Fibroblast of skin of back (primary cell): ENCODE results near the gene CA10.

Experiments
- DNase-seq: peaks from one replicate; pipeline ENCODE4 v3.0.0-alpha.2; 2013

The CA10 gene

GRCh38 chr17:51814521-51814920, 344.0 kb downstream of the CA10 start:
- DNase-seq, result no peak

- DNase-seq, result no peak
Observed at GRCh38 chr17:51813784-51814174, 344.7 kb downstream of the CA10 start.

DNA sequence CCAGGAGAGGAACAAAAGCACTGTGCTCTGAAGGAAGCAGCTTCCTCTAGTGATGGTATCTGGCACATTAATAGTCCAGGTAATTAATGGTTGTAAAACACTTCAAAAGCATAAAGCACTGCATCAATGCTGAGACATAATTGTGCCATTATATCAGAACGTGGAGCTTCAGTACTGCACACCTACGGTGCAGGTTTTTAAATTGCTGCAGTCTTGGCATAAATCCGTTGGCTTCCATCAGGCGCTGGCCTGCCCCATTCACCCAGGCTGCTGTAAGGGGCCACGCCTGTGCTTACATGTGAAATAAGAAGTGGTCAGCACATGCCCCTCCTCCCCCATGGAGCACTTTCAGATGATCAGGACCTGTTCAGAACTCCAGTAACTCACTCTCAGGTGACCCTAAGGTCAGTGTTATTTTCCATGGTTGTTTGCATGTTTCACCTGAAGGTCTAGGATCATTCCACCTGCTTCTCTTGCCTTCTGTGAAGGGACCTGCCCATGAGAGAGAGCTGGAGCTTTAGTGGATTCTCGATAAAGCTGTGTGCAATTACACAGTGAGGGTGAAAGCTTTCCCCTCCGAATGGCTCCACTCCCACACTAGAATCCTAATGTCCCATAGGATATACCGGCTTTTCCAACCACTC, 345.3 kb downstream of the CA10 start:
- no peak for DNase-seq

- no peak for DNase-seq
Observed at GRCh38 chr17:51807460-51807859, 351.1 kb downstream of the CA10 start.

DNA sequence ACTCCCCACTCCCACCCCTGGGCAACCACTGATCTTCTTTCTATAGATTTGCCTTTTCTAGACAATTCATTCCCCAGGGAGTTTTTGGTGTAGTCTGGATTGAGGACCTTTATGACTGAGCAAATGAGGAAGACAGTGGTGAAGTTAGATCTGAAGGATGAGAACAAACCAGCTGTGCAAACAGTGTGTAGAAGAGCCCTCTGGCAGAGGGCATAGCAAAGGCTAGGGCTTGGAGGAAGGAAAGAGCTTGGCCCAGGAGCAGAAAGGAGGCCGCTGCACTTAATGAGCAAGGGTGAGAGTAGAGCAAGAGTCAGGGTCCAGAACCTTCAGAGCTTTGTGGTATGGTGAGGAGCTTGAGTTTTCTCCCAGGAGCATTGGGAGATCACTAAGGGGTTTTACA, 352.7 kb downstream of the CA10 start:
- no peak for DNase-seq

DNA sequence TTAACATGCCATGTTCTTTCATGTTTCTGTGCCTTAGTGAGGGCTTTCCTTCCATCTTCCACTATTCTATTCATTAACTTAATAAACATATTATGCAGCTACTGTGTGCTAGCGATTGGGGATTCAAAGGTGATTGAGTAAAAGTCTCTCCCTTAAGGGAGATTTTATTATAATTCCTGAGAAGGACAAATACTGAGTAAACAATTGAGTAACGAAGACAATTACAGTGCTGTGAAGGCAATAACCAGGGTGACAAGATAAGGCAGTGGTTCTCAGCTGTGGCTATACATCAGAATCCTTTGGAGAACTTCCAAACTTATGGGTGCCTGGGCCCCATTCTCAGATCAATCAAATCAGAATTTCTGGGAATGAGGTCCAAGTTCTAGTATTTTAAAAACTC, 353.3 kb downstream of the CA10 start:
- DNase-seq, result no peak

DNA sequence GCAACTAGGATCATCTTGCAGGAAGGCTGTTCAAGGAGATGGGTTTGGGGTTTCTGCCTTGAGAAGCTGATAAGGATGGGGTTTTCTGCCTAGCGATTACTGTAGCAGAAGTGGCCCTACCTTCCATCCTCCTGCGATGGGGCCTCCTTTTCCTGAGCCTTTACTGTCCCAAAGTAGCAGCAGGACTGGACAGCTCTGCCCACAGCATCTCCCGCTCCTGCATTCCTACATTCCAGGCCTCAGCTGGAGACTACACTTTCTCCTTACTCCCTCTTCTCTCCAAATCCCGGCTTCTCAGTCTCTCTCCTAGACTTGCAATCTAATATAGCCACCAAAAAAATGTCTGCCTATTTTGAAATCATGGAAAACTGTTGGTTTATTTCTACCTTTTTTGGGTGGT, 355.4 kb downstream of the CA10 start:
- no peak for DNase-seq

- no peak for DNase-seq
Observed at GRCh38 chr17:51802544-51802943, 356.0 kb downstream of the CA10 start.

GRCh38 chr17:51801626-51802025, 356.9 kb downstream of the CA10 start:
- no peak for DNase-seq

DNA sequence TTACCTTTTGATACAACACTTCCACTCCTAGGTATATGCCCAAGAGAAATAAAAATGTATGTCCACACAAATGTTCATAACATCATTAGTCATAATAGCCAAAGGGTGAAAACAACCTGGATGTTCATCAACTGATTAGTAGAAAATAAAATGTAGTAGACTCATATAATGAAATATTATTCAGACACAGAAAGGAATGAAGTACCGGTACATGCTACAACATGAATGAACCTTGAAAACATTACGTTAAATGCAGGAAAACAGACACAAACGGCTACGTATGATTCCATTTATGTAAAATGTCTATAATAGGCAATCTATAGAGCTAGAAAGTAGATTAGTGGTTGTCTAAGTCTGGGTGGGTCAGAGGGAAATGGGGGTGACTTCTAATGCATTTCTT, 358.5 kb downstream of the CA10 start:
- no peak for DNase-seq

DNA sequence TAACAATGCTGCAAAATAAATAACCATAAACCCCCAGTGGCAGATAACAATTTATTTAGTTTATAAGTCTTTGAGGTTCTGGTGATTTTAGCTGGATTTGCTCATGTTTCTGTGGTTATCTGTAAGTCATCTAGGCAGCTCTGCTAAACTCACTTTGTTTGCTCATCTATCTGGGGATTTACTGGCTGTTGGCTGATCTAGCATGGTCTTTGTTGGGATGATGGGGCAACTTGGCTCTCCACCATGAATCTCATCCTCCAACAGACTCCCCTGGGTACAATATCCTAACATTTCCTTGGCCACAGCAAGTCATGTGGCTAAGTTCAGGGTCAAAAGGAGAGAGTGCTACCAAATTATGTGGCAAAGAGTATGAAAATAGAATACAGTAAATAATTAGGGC, 359.3 kb downstream of the CA10 start:
- no peak for DNase-seq

DNA sequence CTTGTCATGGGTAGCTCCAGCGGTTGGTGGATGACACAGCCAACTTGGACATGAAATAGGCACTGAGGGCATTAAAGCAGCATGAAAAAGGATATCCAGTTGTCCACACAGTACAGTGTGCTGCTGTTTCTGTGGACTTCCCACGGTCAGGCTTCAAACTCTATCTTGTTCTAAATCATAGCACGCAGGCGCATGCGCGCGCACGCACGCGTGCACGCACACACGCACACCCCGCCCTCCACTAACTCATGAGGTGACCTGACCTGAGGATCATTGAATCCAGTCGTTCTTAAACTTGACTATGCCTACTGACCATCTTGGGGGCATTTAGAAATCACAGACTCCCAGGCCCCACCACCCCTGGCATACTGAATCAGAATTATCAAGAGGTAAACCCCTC, 361.4 kb downstream of the CA10 start:
- DNase-seq, result no peak

DNA sequence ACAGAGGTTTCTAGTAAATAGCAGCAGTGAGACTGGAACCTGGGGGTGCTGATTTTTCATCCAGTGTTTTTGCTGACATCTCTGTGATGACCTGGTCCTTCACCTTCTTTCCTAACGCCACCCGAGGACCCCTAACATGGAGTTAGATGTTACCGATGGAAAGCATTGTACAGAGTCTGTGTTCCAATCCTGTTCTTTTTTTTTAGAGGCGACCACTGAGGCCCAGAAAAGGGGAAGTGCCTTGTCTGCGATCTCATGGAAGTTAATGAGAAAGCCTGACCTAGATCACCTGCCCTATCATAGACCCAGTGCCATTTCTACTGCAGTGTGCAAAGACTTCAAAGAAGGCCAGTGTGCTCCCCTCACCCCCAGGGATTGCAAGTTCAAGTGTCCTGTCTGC, 362.5 kb downstream of the CA10 start:
- DNase-seq, result no peak

DNA sequence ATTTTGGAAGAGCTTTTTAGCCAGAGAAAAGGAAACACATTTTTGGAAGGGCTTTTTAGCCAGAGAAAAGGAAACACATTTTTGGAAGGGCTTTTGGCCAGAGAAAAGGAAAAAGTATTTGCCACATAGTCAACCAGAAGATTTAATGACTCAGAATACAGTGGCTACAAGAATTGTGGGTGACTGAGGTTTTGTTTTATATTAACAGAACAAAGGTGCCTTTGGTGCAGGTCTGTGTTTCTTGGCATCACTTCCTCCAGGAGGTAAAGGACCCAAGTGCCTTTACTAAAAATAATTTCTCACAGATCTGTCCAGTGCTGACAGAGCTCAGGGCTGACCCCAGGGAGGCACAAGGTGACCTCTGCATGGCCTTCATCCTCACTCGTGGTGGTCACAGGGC, 363.1 kb downstream of the CA10 start:
- DNase-seq, result no peak

DNA sequence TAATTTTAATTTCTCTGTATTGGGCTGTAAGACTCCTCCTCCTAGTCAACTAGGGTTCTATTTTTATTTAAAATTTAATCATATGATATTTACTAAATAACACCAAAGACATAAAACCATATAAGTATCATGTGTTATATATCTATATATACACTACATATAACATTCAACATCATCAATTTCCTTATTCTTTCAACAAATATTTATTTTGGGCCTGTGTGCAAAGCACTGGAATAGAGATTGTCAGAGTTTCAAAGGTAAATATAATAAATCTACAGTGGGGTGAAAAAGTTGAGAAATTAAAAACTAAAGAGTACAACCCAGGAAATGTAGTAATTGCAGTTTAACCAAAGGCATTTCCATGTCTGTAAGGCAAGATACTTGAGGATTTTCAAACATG, 364.0 kb downstream of the CA10 start:
- DNase-seq, result no peak

DNA sequence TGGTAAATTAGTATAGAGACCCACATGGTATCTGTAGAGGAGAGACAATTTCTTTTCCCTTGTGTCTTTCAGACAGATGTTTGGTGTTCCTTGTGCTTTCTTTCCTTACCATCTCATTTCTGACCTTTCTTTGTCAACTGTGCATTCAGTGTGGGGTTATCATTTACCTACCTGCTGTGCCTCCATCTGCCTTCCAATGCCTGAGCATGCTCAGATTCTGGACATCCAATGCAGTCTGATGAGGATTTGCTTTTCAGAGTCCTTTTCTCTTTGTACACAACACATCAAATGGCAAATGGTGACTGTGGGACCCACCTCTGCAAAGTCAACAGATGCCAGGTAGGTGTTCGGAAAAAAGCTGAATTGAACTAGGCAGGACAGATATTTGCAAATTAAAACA, 364.8 kb downstream of the CA10 start:
- no peak for DNase-seq

GRCh38 chr17:51778842-51779241, 379.7 kb downstream of the CA10 start:
- no peak for DNase-seq

GRCh38 chr17:51770027-51770759, 388.3 kb downstream of the CA10 start:
- peak; percentile 17 for DNase-seq

GRCh38 chr17:51769231-51769630, 389.3 kb downstream of the CA10 start:
- no peak for DNase-seq

GRCh38 chr17:51768706-51769105, 389.8 kb downstream of the CA10 start:
- no peak for DNase-seq

GRCh38 chr17:51767287-51767686, 391.2 kb downstream of the CA10 start:
- DNase-seq, result no peak

- DNase-seq, result no peak
Observed at GRCh38 chr17:51765282-51766135, 393.0 kb downstream of the CA10 start.

- DNase-seq, result peak; percentile 55
Observed at GRCh38 chr17:51764387-51764971, 394.0 kb downstream of the CA10 start.
